ENCODE data around the gene PSMB5. TPM values are rescaled to one million over a fixed set of nuclear protein-coding genes. Genes with fewer than 3 reads are reported as not detected.

PSMB5 gene
- total and polyA plus RNA-seq, 2 of the 13 experiments (the other 11 are each of a cell fraction or from before 2014, with no cell fraction given): 705 to 871 TPM

DNA sequence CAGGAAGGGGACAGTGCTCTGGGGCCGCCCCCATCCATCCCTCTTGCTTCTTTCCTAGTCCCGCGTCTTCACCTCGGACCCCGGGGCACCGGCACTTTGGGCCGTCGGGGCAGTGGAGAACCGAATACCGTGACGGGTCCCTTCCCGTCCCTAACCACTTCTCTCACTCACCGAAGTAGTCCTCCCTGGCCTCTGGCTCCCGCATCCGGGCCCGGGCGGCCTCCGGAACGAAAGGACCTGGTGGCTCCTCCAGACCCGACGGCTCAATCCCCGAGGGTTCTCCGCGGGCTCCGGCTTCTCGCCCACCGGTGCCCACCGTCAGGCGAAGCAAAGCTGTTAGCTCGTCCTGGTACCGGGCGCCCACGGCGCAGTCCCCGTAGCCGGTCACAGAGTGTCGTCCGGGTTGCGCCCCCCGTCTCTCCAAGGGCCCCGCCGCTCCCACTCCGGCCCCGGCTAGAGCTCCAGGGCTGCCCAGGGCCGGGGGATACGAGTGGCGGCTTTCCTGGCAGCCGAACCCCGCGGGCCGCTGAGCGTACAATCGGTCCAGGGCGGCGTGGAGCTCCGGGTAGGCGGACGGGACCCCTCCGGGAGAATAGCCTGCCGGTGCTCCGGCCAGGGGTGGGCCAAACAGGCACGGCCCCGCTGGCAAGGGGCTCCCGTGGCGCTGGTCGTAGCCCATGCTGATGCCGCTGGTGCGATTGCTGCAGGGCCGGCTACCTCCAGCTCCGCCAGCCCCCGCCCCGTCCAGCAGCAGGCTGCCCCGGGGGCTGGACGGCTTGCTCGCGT, 53.4 kb downstream of the PSMB5 start (continued):
- TF ChIP-seq, protein P1, sequence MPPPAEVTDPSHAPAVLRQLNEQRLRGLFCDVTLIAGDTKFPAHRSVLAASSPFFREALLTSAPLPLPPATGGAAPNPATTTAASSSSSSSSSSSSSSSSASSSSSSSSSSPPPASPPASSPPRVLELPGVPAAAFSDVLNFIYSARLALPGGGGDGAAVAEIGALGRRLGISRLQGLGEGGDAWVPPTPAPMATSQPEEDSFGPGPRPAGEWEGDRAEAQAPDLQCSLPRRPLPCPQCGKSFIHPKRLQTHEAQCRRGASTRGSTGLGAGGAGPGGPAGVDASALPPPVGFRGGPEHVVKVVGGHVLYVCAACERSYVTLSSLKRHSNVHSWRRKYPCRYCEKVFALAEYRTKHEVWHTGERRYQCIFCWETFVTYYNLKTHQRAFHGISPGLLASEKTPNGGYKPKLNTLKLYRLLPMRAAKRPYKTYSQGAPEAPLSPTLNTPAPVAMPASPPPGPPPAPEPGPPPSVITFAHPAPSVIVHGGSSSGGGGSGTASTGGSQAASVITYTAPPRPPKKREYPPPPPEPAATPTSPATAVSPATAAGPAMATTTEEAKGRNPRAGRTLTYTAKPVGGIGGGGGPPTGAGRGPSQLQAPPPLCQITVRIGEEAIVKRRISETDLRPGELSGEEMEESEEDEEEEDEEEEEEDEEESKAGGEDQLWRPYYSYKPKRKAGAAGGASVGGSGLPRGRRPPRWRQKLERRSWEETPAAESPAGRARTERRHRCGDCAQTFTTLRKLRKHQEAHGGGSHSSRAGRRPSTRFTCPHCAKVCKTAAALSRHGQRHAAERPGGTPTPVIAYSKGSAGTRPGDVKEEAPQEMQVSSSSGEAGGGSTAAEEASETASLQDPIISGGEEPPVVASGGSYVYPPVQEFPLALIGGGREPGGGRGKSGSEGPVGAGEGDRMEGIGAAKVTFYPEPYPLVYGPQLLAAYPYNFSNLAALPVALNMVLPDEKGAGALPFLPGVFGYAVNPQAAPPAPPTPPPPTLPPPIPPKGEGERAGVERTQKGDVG (CRISPR knock-in tag; IDR thresholded peaks at IDR 0.05; ENCODE audit: borderline replicate concordance): peak; percentile 43; the same call in 1 of the 2 replicates
- TF ChIP-seq JARID2 (CRISPR knock-in tag; IDR thresholded peaks at IDR 0.05; ENCODE audit: insufficient replicate concordance) (peak; percentile 60), ZNF772 (CRISPR knock-in tag; IDR thresholded peaks at IDR 0.05) (peak; percentile 88), ZNF766 (CRISPR knock-in tag; IDR thresholded peaks at IDR 0.05; ENCODE audit: borderline replicate concordance) (no peak), ZNF761 (CRISPR knock-in tag; conservative IDR thresholded peaks at IDR 0.05) (peak; percentile 73), ZNF720 (CRISPR knock-in tag; IDR thresholded peaks at IDR 0.05) (no peak), ZFX (CRISPR knock-in tag; IDR thresholded peaks at IDR 0.05; ENCODE audit: low read depth) (peak; percentile 69; the same call in 1 of the 2 replicates), NFE2 (CRISPR knock-in tag; IDR thresholded peaks at IDR 0.05) (no peak), ZNF619 (CRISPR knock-in tag; IDR thresholded peaks at IDR 0.05) (peak; percentile 70; the same call in 1 of the 2 replicates), ZNF33B (CRISPR knock-in tag; IDR thresholded peaks at IDR 0.05) (peak; percentile 88; the same call in 1 of the 2 replicates), KMT2A (CRISPR knock-in tag; IDR thresholded peaks at IDR 0.05) (peak; percentile 83), REL (CRISPR knock-in tag; conservative IDR thresholded peaks at IDR 0.05) (no peak), ZNF337 (CRISPR knock-in tag; IDR thresholded peaks at IDR 0.05; ENCODE audit: borderline replicate concordance, low read depth) (peak; percentile 30; the same call in 1 of the 2 replicates), ZNF510 (CRISPR knock-in tag; IDR thresholded peaks at IDR 0.05; ENCODE audit: low read depth) (peak; percentile 74; the same call in 1 of the 2 replicates)
- TF ChIP-seq, protein P2, sequence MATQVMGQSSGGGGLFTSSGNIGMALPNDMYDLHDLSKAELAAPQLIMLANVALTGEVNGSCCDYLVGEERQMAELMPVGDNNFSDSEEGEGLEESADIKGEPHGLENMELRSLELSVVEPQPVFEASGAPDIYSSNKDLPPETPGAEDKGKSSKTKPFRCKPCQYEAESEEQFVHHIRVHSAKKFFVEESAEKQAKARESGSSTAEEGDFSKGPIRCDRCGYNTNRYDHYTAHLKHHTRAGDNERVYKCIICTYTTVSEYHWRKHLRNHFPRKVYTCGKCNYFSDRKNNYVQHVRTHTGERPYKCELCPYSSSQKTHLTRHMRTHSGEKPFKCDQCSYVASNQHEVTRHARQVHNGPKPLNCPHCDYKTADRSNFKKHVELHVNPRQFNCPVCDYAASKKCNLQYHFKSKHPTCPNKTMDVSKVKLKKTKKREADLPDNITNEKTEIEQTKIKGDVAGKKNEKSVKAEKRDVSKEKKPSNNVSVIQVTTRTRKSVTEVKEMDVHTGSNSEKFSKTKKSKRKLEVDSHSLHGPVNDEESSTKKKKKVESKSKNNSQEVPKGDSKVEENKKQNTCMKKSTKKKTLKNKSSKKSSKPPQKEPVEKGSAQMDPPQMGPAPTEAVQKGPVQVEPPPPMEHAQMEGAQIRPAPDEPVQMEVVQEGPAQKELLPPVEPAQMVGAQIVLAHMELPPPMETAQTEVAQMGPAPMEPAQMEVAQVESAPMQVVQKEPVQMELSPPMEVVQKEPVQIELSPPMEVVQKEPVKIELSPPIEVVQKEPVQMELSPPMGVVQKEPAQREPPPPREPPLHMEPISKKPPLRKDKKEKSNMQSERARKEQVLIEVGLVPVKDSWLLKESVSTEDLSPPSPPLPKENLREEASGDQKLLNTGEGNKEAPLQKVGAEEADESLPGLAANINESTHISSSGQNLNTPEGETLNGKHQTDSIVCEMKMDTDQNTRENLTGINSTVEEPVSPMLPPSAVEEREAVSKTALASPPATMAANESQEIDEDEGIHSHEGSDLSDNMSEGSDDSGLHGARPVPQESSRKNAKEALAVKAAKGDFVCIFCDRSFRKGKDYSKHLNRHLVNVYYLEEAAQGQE (IDR thresholded peaks at IDR 0.05; ENCODE audit: borderline replicate concordance in 1 of 2, low read depth in 1 of 2, low read length in 2 of 2): peak in 1 of 2 experiments; percentile 8; a peak in 2 of 4 replicates
- TF ChIP-seq, protein P3, sequence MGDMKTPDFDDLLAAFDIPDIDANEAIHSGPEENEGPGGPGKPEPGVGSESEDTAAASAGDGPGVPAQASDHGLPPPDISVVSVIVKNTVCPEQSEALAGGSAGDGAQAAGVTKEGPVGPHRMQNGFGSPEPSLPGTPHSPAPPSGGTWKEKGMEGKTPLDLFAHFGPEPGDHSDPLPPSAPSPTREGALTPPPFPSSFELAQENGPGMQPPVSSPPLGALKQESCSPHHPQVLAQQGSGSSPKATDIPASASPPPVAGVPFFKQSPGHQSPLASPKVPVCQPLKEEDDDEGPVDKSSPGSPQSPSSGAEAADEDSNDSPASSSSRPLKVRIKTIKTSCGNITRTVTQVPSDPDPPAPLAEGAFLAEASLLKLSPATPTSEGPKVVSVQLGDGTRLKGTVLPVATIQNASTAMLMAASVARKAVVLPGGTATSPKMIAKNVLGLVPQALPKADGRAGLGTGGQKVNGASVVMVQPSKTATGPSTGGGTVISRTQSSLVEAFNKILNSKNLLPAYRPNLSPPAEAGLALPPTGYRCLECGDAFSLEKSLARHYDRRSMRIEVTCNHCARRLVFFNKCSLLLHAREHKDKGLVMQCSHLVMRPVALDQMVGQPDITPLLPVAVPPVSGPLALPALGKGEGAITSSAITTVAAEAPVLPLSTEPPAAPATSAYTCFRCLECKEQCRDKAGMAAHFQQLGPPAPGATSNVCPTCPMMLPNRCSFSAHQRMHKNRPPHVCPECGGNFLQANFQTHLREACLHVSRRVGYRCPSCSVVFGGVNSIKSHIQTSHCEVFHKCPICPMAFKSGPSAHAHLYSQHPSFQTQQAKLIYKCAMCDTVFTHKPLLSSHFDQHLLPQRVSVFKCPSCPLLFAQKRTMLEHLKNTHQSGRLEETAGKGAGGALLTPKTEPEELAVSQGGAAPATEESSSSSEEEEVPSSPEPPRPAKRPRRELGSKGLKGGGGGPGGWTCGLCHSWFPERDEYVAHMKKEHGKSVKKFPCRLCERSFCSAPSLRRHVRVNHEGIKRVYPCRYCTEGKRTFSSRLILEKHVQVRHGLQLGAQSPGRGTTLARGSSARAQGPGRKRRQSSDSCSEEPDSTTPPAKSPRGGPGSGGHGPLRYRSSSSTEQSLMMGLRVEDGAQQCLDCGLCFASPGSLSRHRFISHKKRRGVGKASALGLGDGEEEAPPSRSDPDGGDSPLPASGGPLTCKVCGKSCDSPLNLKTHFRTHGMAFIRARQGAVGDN (CRISPR knock-in tag; IDR thresholded peaks at IDR 0.05): peak; percentile 61
